Measurements from ENCODE around the gene DUOX1. TPM values are rescaled to one million over a fixed set of nuclear protein-coding genes. Genes with fewer than 3 reads are reported as not detected.

DUOX1 gene
- total RNA-seq, 3 donors from 2014 or later (not counting 1 experiment from before 2014, with no cell fraction given): 0.20 TPM; not detected in 2

GRCh38 chr15:45163508-45163856, 33.7 kb downstream of the DUOX1 start:
- no peak overlapping the region for H3K27ac ChIP-seq (ENCODE audit: low read length)
- WGBS (ENCODE audit: insufficient coverage): 94% methylated on average over 9 of the region's 9 CpGs
- intact Hi-C loops (cut with micrococcal nuclease): loop anchor here (1.0 kb wide), 2 partner anchors 236 to 295 kb away; no protein-coding TSS in a partner anchor
- H3K27me3 ChIP-seq (ENCODE audit: control insufficient read depth, insufficient read depth, low read length): no peaks in the 10 kb centered on the region
- Mint-ChIP-seq H3K4me3 (no peak overlapping the region), H3K27ac (peak overlapping the region in 1 of 2 donors; percentile 68), H3K4me1 (peaks cover 15 to 41% of the 10 kb centered on the region in 2 donors), H3K27me3 (ENCODE audit: low read depth in 2 of 2) (no peaks in the 10 kb centered on the region), H3K9me3 (no peaks in the 10 kb centered on the region), H3K36me3 (no peaks in the 10 kb centered on the region)
- DNase-seq: no peak
- TF ChIP-seq CTCF (IDR thresholded peaks at IDR 0.05): no peak
- H3K36me3 ChIP-seq (ENCODE audit: control insufficient read depth, insufficient read depth, low read length): no peaks in the 10 kb centered on the region
- H3K9me3 ChIP-seq (ENCODE audit: control insufficient read depth, insufficient read depth, low read length): no peaks in the 10 kb centered on the region
- H3K4me1 ChIP-seq (ENCODE audit: control insufficient read depth, insufficient read depth, low read length): peaks cover 34% of the 10 kb centered on the region
- ATAC-seq: no peak
- no peak overlapping the region for H3K4me3 ChIP-seq (ENCODE audit: low read length)

GRCh38 chr15:45164914-45165313, 35.1 kb downstream of the DUOX1 start:
- H3K4me3 Mint-ChIP-seq: peak overlapping the region; percentile 25
- Histone ChIP-seq H3K4me3 (ENCODE audit: low read length) (no peak overlapping the region), H3K36me3 (ENCODE audit: control insufficient read depth, insufficient read depth, low read length) (no peaks in the 10 kb centered on the region), H3K27me3 (ENCODE audit: control insufficient read depth, insufficient read depth, low read length) (no peaks in the 10 kb centered on the region), H3K27ac (ENCODE audit: low read length) (no peak overlapping the region), H3K4me1 (ENCODE audit: control insufficient read depth, insufficient read depth, low read length) (peaks cover 34% of the 10 kb centered on the region), H3K9me3 (ENCODE audit: control insufficient read depth, insufficient read depth, low read length) (no peaks in the 10 kb centered on the region)
- DNase-seq (no peak), ATAC-seq (no peak)
- no peaks in the 10 kb centered on the region for H3K9me3 Mint-ChIP-seq
- no peaks in the 10 kb centered on the region for H3K27me3 Mint-ChIP-seq (ENCODE audit: low read depth in 2 of 2)
- no peaks in the 10 kb centered on the region for H3K36me3 Mint-ChIP-seq
- H3K4me1 Mint-ChIP-seq: peaks cover 14 to 35% of the 10 kb centered on the region in 2 donors
- TF ChIP-seq CTCF (IDR thresholded peaks at IDR 0.05): no peak
- peak overlapping the region; percentile 36 to 81 for H3K27ac Mint-ChIP-seq
- intact Hi-C loops (cut with micrococcal nuclease): no loop called here
- WGBS (ENCODE audit: insufficient coverage): no CpG with 5 or more reads among the region's 1 CpG

GRCh38 chr15:45165536-45165935, 35.7 kb downstream of the DUOX1 start:
- Histone ChIP-seq H3K36me3 (ENCODE audit: control insufficient read depth, insufficient read depth, low read length) (no peaks in the 10 kb centered on the region), H3K4me3 (ENCODE audit: low read length) (no peak overlapping the region), H3K4me1 (ENCODE audit: control insufficient read depth, insufficient read depth, low read length) (peaks cover 34% of the 10 kb centered on the region), H3K27ac (ENCODE audit: low read length) (no peak overlapping the region), H3K27me3 (ENCODE audit: control insufficient read depth, insufficient read depth, low read length) (no peaks in the 10 kb centered on the region), H3K9me3 (ENCODE audit: control insufficient read depth, insufficient read depth, low read length) (no peaks in the 10 kb centered on the region)
- no peak for ATAC-seq
- intact Hi-C loops (cut with micrococcal nuclease): no loop called here
- H3K36me3 Mint-ChIP-seq: no peaks in the 10 kb centered on the region
- H3K27me3 Mint-ChIP-seq (ENCODE audit: low read depth in 2 of 2): no peaks in the 10 kb centered on the region
- peak overlapping the region; percentile 80 for H3K4me3 Mint-ChIP-seq
- peaks cover 8 to 35% of the 10 kb centered on the region in 2 donors for H3K4me1 Mint-ChIP-seq
- 86% methylated on average over 4 of the region's 5 CpGs for WGBS (ENCODE audit: insufficient coverage)
- no peak for TF ChIP-seq CTCF (IDR thresholded peaks at IDR 0.05)
- H3K9me3 Mint-ChIP-seq: no peaks in the 10 kb centered on the region
- DNase-seq: no peak
- peak overlapping the region; percentile 76 to 81 for H3K27ac Mint-ChIP-seq

Measured in natural killer cell (primary cell).